Omental fat pad (tissue), 4 donors: ENCODE measurements around the gene ACSL1. TPM values are rescaled to one million over a fixed set of nuclear protein-coding genes. Genes with fewer than 3 reads are reported as not detected.

Experiments used
- ATAC-seq: fragments of 150-250 bp; one replicate; pipeline ENCODE4 v1.9.1; 2016; ENCODE audit warnings: mild to moderate bottlenecking, moderate library complexity; ENCODE audit not compliant: low FRiP score
- DNase-seq: peaks from one replicate; pipeline ENCODE4 v3.0.0-alpha.2; 2019; ENCODE audit warnings: low spot score
- CTCF ChIP-seq, 3 donors: fragments of 450-650 bp; IDR thresholded peaks; one replicate each; pipeline ENCODE4 v1.5.1; 2016 to 2017; ENCODE audit warnings: antibody characterized with exemption in 3 of 3, mild to moderate bottlenecking in 3 of 3, moderate library complexity in 2 of 3
- total RNA-seq, 4 donors: library from RNA; depleted of rRNA; stranded (reverse); fragments of >200 nt; gene quantifications; one replicate each; pipeline ENCODE4 v1.1.0, GENCODE V29; 2016

ACSL1 gene
- total RNA-seq, 4 donors from 2014 or later = 577 to 1,142 (median 917) TPM

GRCh38 chr4:184769141-184769765 is 56.5 kb downstream of the ACSL1 start:
- no peak for DNase-seq
- ATAC-seq = no peak
- TF ChIP-seq CTCF (IDR thresholded peaks at IDR 0.05) = no peak

- TF ChIP-seq CTCF (IDR thresholded peaks at IDR 0.05) = no peak
- no peak for ATAC-seq
Observed at GRCh38 chr4:184768296-184768695, 57.5 kb downstream of the ACSL1 start.

GRCh38 chr4:184766446-184766845 is 59.3 kb downstream of the ACSL1 start:
- ATAC-seq = no peak
- TF ChIP-seq CTCF (IDR thresholded peaks at IDR 0.05) = no peak
- no peak for DNase-seq

More at GRCh38 chr4:184768296-184768695, 57.5 kb downstream of the ACSL1 start:
- no peak for DNase-seq

GRCh38 chr4:184765473-184766340 is 60.1 kb downstream of the ACSL1 start:
- TF ChIP-seq CTCF (IDR thresholded peaks at IDR 0.05) = no peak
- DNase-seq (no peak), ATAC-seq (no peak)

- DNase-seq (no peak), ATAC-seq (no peak)
- TF ChIP-seq CTCF (IDR thresholded peaks at IDR 0.05) = no peak
Observed at GRCh38 chr4:184764601-184765000, 61.2 kb downstream of the ACSL1 start.

GRCh38 chr4:184763150-184763780 is 62.5 kb downstream of the ACSL1 start:
- no peak for TF ChIP-seq CTCF (IDR thresholded peaks at IDR 0.05)
- ATAC-seq (no peak), DNase-seq (no peak)
